Measurements from ENCODE around the gene MOB2.

MOB2 gene

DNA sequence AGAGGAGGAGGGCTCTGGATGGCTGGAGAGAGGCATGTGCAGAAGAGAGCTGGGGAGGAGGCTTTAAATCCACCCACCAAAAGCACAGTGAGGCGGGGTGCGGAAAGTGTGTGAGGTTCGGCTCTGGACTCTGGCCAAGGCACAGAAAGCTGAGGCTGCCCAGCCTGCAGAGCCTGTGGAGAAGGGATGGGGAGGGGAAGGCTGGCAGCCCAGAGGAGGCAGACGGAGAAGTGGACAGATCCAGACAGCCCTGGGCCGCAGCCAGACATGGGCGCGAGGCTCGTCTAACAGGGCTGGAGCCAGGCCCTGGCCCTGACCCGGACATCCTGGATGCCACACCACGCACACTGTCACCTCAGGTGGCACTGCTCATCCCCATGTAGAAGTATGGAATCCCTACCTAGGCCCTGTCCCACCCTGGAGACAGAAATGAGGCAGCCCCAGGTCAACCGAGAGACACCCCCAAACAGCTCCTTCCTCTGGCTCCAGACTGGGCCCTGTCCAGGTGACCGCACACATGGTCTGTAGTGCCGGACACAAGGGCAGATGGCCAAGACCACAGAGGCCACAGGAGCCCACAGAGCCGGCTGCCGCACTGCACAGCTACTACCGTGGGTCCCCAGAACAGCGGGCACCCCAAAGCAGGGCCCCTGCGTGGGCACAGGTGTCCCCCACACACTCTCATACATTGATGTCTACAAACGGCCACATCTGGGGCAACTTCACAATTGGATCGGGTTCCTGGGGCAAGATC is 16.6 kb upstream of the MOB2 start:
- DNase-seq = no peak

GRCh38 chr11:1502168-1502953 is 15.8 kb upstream of the MOB2 start:
- DNase-seq = no peak

- no peak for DNase-seq
Measured at GRCh38 chr11:1501421-1502167, 15.0 kb upstream of the MOB2 start.

DNA sequence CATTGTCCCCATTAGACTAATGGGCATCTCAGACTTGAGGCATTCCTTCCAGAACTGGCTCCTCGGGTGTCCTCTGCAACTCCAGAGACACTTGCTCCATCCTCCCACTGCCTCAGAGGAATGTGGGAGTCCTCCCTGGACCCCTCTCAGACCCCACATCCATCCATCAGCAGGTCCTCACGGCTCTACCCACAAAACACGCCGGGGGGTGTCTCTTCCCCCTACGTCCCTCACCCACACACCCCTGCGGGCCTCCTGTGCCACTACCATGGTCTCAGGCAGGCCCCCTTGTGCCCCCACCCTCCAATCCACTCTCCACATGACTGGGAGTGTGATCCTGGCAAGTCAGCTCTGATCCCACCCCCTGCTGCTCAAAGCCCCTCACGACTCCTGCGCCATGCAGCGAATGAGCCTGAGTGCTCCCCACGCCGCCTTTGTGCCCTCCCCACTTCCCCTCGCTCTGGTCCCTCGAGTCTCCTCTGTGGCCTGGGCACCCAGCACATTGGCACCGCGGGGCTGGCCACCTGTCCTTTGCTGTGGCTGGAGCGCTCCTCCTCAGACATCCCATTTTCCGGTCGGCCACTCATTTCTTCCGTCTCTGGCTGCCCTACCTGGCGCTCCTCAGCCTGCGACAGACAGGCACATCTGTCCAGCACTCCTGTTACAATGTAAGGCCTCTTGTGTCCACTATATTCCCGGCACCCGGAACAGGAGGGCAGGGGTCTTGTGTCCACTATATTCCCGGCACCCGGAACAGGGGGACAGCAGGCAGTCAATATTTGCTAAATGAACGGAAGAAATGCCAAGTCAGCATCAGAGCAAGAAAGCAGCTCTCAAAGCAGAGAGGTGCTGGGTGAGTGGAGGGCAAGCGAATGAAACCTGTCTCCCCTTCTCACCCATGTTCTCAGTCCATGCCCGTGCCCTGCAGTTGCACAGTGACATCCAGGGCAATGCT is 14.2 kb upstream of the MOB2 start:
- DNase-seq = no peak

DNA sequence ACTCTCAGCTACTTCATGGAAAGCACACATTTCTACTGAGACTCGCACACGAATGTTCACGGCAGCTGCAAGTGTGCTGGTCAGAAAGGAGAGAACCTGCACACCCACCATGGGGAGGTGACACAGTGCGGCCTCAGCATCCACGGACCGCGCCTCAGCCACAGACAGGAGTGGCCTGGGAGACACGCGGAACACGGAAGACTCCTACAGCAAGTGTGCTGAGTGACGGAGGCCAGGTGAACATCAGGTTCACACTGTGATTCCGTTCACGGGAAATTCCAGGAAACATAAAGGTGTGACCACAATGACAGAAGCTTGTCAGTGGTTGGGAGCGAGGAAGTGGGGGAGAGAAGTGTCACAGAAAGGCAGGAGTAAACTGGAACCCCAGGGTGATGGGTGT is 13.3 kb upstream of the MOB2 start:
- no peak for DNase-seq

DNA sequence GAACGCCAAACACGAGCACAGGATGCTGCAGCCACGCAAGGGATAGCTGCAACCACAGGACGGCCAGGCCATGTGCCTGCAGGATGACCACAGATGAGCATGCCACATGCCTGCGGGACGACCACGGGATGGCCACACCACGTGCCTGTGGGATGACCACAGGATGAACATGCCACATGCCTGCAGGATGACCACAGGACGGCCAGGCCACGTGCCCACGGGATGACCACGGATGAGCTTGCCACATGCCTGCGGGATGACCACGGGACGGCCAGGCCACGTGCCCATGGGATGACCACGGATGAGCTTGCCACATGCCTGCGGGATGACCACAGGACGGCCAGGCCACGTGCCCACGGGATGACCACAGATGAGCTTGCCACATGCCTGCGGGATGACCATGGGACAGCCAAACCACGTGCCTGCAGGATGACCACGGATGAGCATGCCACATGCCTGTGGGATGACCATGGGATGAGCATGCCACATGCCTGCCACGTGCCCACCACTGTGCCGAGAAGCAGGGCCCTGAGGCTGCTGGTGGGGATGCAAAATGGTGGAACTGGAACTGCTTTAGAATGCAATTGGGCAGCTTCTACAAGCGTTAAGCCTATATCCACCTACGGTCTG is 12.8 kb upstream of the MOB2 start:
- DNase-seq = no peak

DNA sequence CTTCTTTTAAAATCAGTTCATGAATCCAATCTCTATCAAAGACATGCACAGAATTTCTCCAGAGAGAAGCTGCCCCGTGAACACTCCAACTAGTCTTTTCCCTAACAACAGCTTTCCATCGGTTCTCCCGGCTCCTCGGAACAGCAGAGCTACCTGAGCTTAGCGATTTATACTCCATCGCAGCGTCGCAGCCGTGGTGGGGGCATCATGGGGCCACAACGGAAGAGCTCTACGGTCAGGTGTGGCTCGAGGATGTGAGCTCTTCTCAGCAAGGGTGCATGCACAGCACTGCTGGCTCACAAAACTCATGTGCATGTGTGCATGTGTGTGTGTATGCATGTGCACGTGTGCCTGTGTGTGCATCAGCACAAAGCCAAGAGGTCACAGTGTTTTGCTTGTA is 11.7 kb upstream of the MOB2 start:
- DNase-seq = no peak

GRCh38 chr11:1497600-1497999 is 11.0 kb upstream of the MOB2 start:
- no peak for DNase-seq

GRCh38 chr11:1496761-1497095 is 10.1 kb upstream of the MOB2 start:
- no peak for DNase-seq

DNA sequence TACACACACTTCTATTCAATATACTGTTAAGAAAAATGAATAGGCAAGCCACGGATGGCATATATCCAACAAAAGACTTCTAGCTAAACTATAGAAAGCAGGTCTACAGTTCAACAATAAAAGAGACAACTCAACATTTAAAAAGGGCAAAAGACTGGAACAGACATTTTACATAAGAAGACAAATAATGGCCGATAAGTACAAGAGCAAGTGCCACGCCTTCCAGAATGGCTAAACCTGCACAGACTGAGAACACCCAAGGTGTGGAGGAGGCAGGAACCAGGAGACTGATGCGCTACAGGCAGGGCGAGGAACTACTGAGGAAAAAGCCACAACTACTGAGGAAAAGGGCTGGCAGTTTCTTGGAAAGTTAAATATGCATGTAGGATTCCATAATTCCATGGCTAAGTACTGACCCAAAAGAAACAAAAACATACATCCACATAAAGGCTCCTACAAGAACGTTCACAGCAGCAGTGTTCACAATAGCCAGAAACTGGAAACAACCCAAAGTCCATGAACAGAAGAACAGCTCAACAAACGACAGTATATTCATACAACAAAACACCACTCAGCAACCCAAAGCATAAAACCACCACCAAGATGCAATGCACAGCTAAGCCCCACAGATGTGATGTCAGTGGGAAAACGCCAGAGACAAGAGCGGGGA is 9.6 kb upstream of the MOB2 start:
- DNase-seq = no peak

DNA sequence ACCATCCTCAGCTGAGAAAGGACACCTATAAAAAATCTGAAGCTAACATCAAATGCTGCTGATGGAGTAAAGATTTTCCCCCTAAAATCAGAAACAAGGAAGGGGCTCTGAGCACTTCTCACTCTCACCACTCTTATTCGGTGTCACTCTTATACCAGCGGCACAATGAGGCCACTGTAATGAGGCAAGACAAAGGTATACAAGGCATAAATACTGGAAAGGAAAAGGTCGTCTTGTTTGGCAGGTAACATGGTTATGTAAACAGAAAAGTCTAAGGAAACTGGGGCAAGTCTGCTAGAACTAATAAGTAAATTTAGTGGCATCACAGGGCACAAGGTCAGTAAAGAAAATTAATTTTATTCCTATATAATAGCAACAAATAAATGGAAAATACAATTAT is 8.1 kb upstream of the MOB2 start:
- DNase-seq = no peak

GRCh38 chr11:1493650-1494244 is 7.2 kb upstream of the MOB2 start:
- no peak for DNase-seq

- DNase-seq = no peak
Measured at GRCh38 chr11:1491379-1491778, 4.8 kb upstream of the MOB2 start.

DNA sequence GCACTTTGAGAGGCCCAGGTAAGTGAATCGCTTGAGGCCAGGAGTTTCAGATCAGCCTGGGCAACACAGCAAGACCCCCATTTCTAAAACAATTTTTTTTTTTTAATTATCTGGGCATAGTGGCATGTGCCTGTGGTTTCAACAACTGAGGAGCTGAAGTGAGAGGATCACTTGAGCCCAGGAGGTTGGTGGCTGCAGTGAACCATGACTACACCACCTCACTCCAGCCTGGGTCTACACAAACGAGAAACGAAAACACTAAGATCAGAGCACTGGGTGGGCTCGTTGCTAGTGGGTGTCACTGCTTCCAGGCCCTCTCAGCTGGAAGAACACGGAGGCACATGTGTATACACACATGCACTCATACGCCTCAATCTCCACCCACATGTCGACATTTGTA is 4.1 kb upstream of the MOB2 start:
- no peak for DNase-seq

GRCh38 chr11:1488575-1489180 is 2.1 kb upstream of the MOB2 start:
- DNase-seq = no peak

DNA sequence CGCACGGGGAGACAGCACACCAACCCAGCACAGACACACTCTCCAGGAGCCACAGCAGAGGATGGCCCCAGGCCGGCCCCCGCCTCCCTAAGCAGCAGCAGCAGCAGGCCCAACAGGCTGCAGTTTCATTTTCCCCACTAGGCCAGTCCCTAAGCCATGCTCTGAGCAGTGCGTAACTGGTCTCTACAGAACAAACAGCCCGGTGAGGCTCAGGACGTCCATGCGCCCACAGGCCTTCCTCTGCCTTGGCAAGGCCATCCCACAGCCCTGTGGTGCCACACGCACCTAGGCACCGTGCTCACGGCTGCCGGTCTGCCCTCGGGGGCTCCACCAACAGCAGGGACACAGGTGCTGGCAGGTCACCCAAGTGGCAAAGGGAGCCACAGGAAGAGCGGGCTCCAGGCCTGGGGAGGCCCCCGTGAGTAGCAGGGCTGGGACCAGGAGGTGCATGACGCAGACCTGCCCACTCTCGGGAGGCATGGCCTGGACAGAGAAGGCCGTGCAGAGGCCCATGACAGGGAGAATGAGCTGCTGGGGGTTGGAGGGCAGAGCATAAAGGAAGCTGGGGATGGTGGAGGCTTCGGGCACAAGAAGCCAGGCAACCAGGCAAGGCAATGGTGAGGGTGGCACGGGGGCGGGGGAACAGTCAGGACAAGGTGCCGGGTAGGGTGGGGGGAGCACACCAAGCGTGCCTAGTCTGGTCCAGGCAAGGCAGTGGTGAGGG is 1.4 kb upstream of the MOB2 start:
- no peak for DNase-seq

DNA sequence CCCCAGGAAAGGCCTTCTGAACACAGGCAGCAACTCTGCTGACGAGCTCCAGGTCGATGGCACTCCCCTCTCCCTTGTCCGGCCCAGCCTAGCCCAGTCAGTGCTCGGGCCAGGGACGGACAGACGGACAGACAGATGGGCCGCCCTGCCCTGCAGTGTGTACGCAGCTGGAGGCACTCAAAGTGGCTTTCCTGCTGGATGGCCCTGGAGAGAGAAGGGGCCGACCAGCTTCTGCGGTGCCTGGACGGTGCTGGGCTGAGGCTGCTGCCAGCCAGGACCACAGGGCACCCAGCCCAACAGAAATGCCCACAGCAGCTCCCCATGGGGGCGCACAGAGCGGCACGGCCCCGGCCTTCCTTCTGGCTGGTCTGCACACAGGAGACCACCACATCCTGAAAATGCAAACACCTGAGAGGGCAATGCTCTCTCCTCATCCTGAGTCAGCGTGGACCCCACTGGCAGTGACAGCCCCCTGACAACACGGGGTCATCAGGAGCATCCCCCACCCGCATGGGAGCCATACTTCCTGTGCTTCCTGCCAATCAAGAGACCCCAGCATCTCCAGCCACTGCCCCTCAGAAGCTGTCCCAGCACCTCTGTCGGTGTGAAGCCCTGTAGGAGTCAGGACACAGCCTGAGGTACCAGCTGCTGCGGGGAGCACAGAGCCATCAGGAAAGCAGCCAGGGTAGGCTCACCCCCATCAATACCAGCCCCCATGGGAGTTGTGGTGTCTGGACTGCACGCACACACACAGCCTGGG is 692 bp upstream of the MOB2 start:
- DNase-seq = no peak

GRCh38 chr11:1485504-1485885 is 1.1 kb downstream of the MOB2 start:
- DNase-seq = no peak
